ENCODE data around the gene MMP7.

DNA sequence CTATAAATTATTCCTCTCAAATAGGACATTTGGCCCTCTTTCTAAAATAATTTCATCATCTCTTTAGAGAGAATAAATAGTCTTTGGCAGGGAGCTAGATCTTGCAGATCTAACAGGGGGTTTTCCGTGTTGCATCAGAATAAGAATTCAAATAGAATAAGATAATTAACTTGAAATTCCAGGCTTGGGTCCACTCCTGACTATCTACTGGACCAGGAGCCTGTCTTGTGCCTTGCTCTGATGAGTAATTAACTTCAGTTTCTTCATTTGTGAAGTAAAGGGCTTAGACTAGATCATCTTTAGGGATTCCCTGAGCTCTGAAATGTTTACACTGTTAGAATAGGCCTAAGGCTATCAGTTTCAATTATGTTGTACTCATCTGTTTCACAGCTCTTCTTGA lies 54.5 kb downstream of the MMP7 start:
- no peak for TF ChIP-seq POLR2AphosphoS5 (IDR thresholded peaks at IDR 0.05; ENCODE audit: low read depth, low read length)
- TF ChIP-seq POLR2A (IDR thresholded peaks at IDR 0.05; ENCODE audit: low read depth, low read length) = no peak

All from GM12892 (cell line).